GM19397 (cell line): Measurements from ENCODE around the gene GABBR2.

Source experiments
- ATAC-seq: cut with Tn5 transposase; IDR thresholded peaks from one replicate; pipeline ENCODE4 v1.9.1; 2021; ENCODE audit warnings: mild to moderate bottlenecking, moderate library complexity; ENCODE audit not compliant: unreplicated experiment

GABBR2 gene

DNA sequence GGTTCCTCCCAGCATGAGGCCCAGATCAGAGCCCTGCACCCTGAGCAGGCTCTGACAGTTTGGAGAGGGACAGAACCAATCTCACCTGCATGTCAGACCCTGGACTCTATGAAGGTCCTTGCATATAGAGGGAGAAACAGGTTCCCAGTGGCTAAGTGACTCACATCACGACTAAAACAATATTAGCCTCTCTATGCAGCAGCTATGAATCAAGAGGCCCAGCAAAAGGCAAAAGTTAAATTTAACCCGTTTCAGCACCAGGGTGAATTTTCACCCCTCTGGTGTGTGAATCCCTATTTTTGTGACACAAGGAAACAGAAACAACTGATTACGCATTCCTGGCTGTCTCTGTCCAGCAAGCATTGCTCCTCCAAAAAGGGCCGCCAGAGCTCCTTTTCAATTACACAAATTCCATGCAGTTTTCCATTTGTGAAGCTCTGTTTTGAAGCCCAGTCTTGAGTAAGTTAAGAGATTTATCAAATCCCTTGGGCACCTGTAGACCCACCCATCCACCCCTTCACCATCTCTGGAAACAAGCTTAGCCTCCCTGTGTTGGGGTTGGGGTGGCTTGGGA lies 136.6 kb downstream of the GABBR2 start:
- no peak for ATAC-seq

DNA sequence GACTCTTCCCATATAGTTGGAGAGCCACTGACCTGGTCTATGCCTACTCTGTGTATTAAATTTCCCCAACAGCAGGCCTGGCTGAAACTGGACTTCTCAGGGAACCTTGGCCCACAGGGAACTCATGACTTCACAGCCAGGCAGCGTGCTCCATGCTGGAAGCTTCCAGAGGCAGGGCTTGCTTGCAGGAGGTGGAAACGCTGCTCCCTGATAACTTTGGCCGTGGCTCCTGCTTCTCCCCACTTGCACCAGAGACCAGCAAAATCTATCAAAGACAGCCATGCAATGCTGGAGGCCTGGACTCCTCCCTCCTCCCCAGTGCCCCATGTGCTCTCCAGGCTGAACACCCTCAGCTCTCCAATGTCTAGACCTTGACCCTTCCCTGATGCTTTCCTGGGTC lies 137.1 kb downstream of the GABBR2 start:
- ATAC-seq = no peak

DNA sequence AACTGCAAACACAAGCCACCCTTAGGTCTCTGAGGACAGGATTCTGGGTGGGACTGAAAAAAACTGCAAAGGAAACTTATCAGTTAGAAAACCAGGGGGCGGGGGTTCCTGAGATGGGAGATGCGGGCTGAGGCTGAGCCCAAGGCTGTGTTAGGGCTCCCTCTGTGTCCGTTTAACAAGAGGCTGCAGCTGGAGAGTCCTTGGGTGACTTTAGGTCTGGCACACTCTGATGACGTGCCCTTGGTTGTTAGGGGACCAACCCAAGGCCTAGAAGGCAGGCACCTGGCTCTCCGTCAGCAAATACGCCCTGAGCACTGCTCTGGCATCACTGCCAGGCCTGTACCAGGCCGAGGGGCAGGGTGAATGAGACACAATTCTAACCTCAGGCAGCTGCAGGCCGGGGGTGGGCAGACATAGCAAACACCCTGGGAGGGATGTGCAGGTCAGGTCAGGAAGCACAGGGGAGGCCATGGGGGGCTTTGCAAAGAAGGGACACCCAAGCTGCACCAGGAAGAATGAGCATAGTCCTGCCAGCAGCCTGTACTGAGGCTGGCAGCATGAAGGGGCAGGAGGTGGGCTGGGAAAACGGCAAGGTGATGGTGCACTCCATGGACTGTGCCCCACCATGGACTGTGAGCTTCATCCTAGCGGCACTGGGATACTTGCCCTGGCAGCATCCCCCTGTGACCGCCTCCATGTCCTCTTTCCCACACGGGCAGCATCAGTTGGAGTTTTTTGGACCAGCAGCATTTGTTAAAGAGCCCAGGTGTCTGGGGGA lies 137.9 kb downstream of the GABBR2 start:
- no peak for ATAC-seq

- ATAC-seq = no peak
These were observed 138.7 kb downstream of the GABBR2 start for GRCh38 chr9:98570055-98570454.

- no peak for ATAC-seq
These were observed 139.2 kb downstream of the GABBR2 start for GRCh38 chr9:98569491-98569890.

DNA sequence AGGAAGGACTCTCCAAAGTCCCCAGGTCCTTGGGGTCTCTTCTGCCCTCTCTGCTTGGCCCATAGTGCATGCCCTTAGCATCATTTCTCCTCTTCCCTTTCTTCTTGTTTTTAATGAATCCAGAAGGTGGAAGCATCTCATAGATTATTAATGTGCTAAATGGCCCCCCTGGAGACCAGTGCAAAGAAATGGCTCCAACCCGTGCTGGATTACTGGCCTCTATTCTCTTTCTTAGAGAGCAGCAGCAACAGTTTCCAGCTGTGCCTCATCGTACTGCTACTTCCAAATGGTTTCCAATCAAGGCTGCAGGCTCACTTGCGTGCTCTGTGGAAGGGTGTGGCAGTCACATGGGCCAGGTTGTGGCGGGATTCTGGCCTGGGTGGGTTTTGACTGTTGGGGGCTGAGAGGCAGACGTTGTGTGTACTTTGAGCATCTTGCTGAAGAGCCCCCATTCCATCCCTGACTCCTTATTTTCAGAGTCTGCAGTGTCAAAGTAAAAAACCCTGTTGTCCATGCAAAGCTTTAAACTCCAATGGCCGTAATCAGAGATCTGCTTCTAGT lies 139.7 kb downstream of the GABBR2 start:
- ATAC-seq = no peak

DNA sequence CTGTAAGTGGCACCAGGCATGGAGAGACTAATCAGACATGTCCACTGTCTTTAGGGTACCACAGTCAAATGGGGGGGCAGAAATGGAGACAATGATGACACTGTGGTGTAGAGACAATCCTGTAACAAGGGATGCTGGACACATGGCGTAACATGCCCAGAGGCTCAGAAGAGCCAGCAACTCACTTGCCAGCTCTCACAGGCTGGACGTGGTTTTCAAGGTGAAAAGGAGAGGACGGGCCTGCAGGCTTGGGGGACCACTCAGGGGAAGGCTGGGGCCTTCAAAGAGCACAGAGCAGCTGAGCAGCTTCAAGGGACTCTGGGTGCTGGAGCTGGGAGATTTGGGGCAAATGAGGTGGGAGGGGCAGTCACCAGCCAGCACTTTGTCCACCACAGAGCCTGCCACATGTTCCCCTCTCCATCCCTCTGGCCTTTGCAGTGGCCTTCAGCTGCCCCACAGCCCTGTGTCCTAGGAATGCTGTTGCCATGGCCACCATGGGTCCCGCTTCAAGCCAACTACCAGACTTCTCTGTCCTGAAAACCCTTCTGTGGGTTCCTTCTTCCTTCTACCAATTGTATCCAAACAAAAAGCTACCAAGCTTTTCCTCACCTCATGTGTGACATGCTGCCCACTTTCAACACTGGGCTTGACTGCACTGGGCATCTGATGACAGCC lies 140.4 kb downstream of the GABBR2 start:
- no peak for ATAC-seq

- no peak for ATAC-seq
These were observed 141.0 kb downstream of the GABBR2 start for GRCh38 chr9:98567540-98568233.

GRCh38 chr9:98565152-98566135 lies 143.3 kb downstream of the GABBR2 start:
- no peak for ATAC-seq

DNA sequence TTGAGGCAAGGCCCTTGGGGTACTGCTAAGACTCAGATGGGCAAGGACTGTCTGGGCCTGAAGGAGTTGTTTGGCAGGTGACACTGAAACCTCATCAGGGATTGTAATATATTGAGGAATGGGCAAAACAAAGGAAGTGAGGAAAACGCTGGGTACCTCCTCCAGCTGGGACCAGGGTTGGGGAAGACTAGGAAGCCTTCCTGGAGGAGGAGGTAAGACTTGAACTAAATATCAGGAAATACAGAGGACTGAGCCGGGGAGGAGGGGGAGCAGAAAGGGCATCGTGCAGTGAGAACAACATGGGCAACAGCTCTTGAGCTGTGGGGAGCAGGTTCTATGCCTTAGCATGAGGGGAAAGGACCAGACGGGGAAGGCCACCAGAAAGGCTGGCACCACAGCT lies 144.0 kb downstream of the GABBR2 start:
- no peak for ATAC-seq

DNA sequence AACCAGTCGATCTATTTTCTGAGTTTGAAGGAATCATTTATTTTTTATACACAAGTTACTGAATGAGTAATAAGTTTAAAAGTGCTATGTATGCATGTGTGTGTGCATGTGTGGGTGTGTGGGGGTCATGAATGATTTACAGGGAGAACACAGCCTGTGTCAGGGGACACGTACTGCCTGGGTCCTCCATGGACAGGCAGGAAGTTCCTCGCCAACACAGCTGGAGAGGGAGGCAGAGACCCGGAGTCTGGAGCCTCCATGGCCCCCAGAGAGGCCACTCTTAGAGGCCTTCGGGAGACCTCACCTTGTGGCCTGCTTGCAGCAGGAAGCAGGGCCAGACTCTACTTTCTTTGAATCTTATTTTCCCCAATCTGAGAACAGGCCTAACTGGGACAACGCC lies 144.7 kb downstream of the GABBR2 start:
- ATAC-seq = no peak

- ATAC-seq = no peak
These were observed 145.4 kb downstream of the GABBR2 start for GRCh38 chr9:98563212-98563907.

DNA sequence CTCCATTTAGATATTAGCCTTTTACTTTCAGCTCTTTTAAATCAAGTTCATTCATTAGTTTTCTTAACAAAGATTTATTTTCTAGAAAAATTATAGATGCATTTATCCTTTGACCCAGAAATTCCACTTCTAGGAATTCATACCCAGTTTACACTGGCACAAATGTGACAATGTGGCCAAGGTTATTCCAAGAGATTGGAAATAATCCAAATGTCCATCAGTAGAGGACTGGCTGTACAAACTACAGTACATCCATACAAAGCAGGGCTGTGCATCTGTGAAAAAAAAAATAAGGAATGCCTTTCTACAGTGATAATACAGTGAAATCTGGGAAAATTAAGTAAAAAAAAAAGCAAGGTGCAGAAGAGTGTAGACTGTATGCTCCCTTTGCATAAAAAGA lies 149.2 kb downstream of the GABBR2 start:
- ATAC-seq = no peak

GRCh38 chr9:98558575-98558974 lies 150.2 kb downstream of the GABBR2 start:
- ATAC-seq = no peak

DNA sequence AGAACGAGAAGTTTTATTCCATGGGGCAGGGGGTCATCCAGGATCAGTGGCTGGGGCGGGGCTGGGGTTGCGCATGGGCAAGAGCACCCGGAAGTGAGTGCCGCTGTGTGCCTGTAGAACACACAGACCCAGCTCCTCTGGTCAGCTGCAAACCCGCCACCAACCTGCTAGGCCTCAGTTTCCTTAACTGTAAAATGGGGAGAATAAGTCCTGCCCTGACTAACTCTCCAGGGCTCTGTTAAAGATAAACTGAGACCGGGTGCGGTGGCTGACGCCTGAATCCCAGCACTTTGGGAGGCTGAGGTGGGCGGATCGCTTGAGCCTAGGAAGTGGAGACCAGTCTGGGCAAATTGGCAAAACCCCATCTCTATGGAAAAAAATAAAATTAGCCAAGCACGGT lies 152.2 kb downstream of the GABBR2 start:
- no peak for ATAC-seq

GRCh38 chr9:98555651-98556465 lies 152.9 kb downstream of the GABBR2 start:
- ATAC-seq = no peak

GRCh38 chr9:98554752-98555151 lies 154.0 kb downstream of the GABBR2 start:
- ATAC-seq = no peak

DNA sequence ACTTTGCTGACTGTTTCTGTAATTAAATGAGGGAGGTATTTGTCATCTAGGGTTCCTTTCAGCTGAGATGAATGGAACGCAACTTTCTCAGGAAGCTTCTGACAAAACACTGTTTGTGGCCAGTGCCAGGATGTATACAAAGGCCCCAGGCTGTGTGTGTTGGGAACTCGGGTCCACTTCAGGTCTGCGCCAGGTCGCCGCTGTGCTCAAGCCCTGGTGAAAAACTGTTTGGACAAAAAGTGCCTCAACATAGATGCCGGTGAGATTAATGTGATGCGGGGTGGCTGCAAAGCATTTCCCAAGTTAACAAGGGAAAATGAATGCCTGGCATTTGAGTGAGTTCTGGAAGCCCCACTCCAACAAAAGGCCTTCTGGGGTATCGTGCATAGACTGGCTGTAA lies 156.4 kb downstream of the GABBR2 start:
- ATAC-seq = no peak
